HEK293T (cell line): ENCODE results near the gene ERMP1.

ENCODE experiments used
- ARNT ChIP-seq: fragments of 450-650 bp; IDR thresholded peaks from 2 replicates; pipeline ENCODE4 v1.6.1; 2017; ENCODE audit warnings: mild to moderate bottlenecking
- FOXM1 ChIP-seq: fragments of 450-650 bp; IDR thresholded peaks from 2 replicates; pipeline ENCODE4 v1.6.1; 2017; ENCODE audit warnings: mild to moderate bottlenecking, borderline replicate concordance
- PKNOX1 ChIP-seq: fragments of 450-650 bp; IDR thresholded peaks from 2 replicates; pipeline ENCODE4 v1.6.1; 2016
- SP1 ChIP-seq: fragments of 450-650 bp; IDR thresholded peaks from 2 replicates; pipeline ENCODE4 v1.6.1; 2017
- SUZ12 ChIP-seq: fragments of 450-650 bp; IDR thresholded peaks from 2 replicates; pipeline ENCODE4 v1.6.1; 2016; ENCODE audit warnings: mild to moderate bottlenecking

DNA sequence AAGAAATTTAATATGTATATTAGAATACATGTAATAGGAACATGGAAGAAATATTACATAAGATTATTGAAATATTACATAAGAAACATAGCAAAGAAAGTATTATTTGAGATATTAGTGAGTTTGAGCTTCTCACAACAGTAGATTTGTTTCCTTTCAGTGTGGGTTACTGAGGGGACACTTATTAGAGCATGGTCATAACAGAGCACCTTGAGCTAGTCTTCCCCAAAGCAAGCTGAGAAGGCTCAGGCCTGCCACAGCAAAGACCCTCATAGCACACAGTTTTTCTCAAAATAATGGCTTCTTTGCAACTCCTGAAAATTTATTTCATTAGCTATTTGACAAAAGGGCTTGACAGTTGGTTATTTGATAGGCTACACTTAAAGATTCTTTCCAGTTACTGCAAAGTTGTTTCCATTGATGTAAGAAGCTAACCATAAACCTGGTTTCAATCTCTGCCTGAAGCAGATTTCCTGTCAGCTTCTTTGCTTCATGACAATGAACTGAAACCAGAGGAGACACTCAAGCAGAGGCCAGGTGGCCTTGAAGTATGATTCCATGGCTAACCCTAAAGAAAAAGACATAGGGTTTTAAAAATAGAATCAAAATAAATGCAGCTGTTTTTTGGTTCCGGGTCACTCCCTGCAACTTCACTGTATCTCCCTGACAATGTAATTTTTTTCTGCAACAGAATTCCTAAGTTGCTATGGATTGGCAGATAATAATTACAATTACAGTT is 68.6 kb downstream of the ERMP1 start:
- TF ChIP-seq PKNOX1, result no peak
- no peak for TF ChIP-seq SUZ12
- TF ChIP-seq ARNT, result no peak
- no peak for TF ChIP-seq FOXM1
- no peak for TF ChIP-seq SP1
